HCT116 (cell line): ENCODE data around the gene SUSD2. TPM values are rescaled to one million over a fixed set of nuclear protein-coding genes. Genes with fewer than 3 reads are reported as not detected.

Source experiments
- ATAC-seq: fragments of 200-7000 bp; cut with Tn5 transposase; 2 replicates; pipeline ENCODE4 v1.9.1; 2020; ENCODE audit warnings: mild to moderate bottlenecking, moderate library complexity
- BruUV-seq: library from RNA; stranded (reverse); fragments of 400-500 nt; replicated peaks from 2 replicates; lab custom pipeline; 2021; lab: Mats Ljungman, UMichigan
- CTCF ChIA-PET: fragments of 300-600 bp; sonication (Branson Sonifier 250); formaldehyde crosslinking; loops from one replicate; lab custom pipeline; 2021; ENCODE audit warnings: antibody characterized with exemption; lab: Charles Lee
- POLR2A ChIA-PET: fragments of 300-600, 350-600 bp; sonication (Branson Sonifier 250); formaldehyde crosslinking; loops from one replicate; lab custom pipeline; 2021; ENCODE audit warnings: antibody characterized with exemption; lab: Charles Lee
- RAD21 ChIA-PET, 2 experiments: fragments of 300-600 bp; sonication (Branson Sonifier 250); formaldehyde crosslinking; loops; one replicate each; lab custom pipeline; 2023; ENCODE audit warnings: low total read pairs in 2 of 2; ENCODE audit not compliant: uncharacterized antibody in 2 of 2, unreplicated experiment in 2 of 2, low non-redundant PET in 1 of 2; lab: Charles Lee
- DNase-seq: peaks from one replicate; pipeline ENCODE4 v3.0.0-alpha.2; 2010; ENCODE audit warnings: low read depth, low spot score
- H2AFZ ChIP-seq: fragments of 200-600 bp; shearing (Covaris generic), sonication (generic); 2 replicates; pipeline ENCODE4 v1.6.1; 2017; ENCODE audit warnings: low read depth, mixed run types, mixed read lengths, antibody characterized with exemption, low read length; ENCODE audit not compliant: poor library complexity, severe bottlenecking
- H3K27ac ChIP-seq: 2 replicates; pipeline ENCODE4 v1.5.1; 2012; ENCODE audit warnings: low read depth, low read length
- H3K27me3 ChIP-seq: fragments of 200-600 bp; sonication (generic); 2 replicates; pipeline ENCODE4 v1.6.1; 2016; ENCODE audit warnings: mixed run types, low read length, mixed read lengths; ENCODE audit not compliant: insufficient read depth
- H3K36me3 ChIP-seq, 2 experiments: fragments of 200-500 bp in 1 of 2; fragments of 200-600 bp in 1 of 2; sonication (Bioruptor generic) in 1 of 2; sonication (generic) in 1 of 2; 2 replicates each; pipeline versions ENCODE4 v1.5.1 to v1.6.1; 2014 to 2016; ENCODE audit warnings: low read length in 2 of 2, inconsistent platforms in 1 of 2, mixed read lengths in 1 of 2, mixed run types in 1 of 2; ENCODE audit not compliant: insufficient read depth in 2 of 2, control insufficient read depth in 1 of 2
- H3K4me1 ChIP-seq, 2 experiments: fragments of 200-600 bp in 1 of 2; sonication (generic) in 1 of 2; 2 replicates each; pipeline versions ENCODE4 v1.5.1 to v1.6.1; 2012 to 2017; ENCODE audit warnings: low read length in 2 of 2, inconsistent platforms in 1 of 2, mild to moderate bottlenecking in 1 of 2, mixed read lengths in 1 of 2, mixed run types in 1 of 2, moderate library complexity in 1 of 2; ENCODE audit not compliant: insufficient read depth in 2 of 2, control insufficient read depth in 1 of 2
- H3K4me2 ChIP-seq: fragments of 200-600 bp; sonication (generic); 2 replicates; pipeline ENCODE4 v1.6.1; 2017; ENCODE audit warnings: mixed run types, low read length, mixed read lengths
- H3K4me3 ChIP-seq, 2 experiments: fragments of 200-600 bp in 1 of 2; sonication (generic) in 1 of 2; replicated peaks in 1 of 2; 2 replicates each; pipeline ENCODE4 v1.5.1; 2011 to 2016; ENCODE audit warnings: low read length in 2 of 2, control low read depth in 1 of 2, low read depth in 1 of 2, mild to moderate bottlenecking in 1 of 2, mixed read lengths in 1 of 2, mixed run types in 1 of 2
- H3K79me2 ChIP-seq: fragments of 200-600 bp; sonication (generic); 2 replicates; pipeline ENCODE4 v1.6.1; 2017; ENCODE audit warnings: mild to moderate bottlenecking, mixed run types, low read length, moderate library complexity, mixed read lengths; ENCODE audit not compliant: insufficient read depth
- H3K9ac ChIP-seq: fragments of 200-600 bp; sonication (generic); 2 replicates; pipeline ENCODE4 v1.6.1; 2016; ENCODE audit warnings: low read length, mixed read lengths
- H3K9me2 ChIP-seq: fragments of 200-600 bp; sonication (generic), shearing (Covaris generic); 2 replicates; pipeline ENCODE4 v1.6.1; 2017; ENCODE audit warnings: mixed run types, mild to moderate bottlenecking, moderate library complexity; ENCODE audit not compliant: insufficient read depth
- H3K9me3 ChIP-seq, 2 experiments: fragments of 200-500 bp in 1 of 2; fragments of 200-600 bp in 1 of 2; sonication (Bioruptor generic) in 1 of 2; sonication (generic) in 1 of 2; 2 replicates each; pipeline ENCODE4 v1.6.1; 2014 to 2017; ENCODE audit warnings: low read length in 2 of 2, mixed read lengths in 2 of 2, inconsistent platforms in 1 of 2, low read depth in 1 of 2, mild to moderate bottlenecking in 1 of 2, mixed run types in 1 of 2, moderate library complexity in 1 of 2; ENCODE audit not compliant: control insufficient read depth in 1 of 2, insufficient read depth in 1 of 2
- H4K20me1 ChIP-seq: fragments of 200-600 bp; sonication (generic), shearing (Covaris generic); 2 replicates; pipeline ENCODE4 v1.6.1; 2017; ENCODE audit warnings: mixed run types, mild to moderate bottlenecking, moderate library complexity; ENCODE audit not compliant: insufficient read depth
- CBX3 ChIP-seq: IDR thresholded peaks from 2 replicates; pipeline ENCODE4 v1.6.1; 2012; ENCODE audit warnings: low read depth
- CEBPB ChIP-seq: IDR thresholded peaks from 2 replicates; pipeline ENCODE4 v1.6.1; 2012; ENCODE audit warnings: low read depth
- EGR1 ChIP-seq: IDR thresholded peaks from 2 replicates; pipeline ENCODE4 v1.6.1; 2012; ENCODE audit warnings: low read depth
- ELF1 ChIP-seq: IDR thresholded peaks from 2 replicates; pipeline ENCODE4 v1.6.1; 2012; ENCODE audit warnings: low read depth, borderline replicate concordance
- EZH2 ChIP-seq: fragments of 200-600 bp; sonication (generic); IDR thresholded peaks from 2 replicates; pipeline ENCODE4 v1.6.1; 2017; ENCODE audit warnings: antibody characterized with exemption, mixed run types
- EZH2phosphoT487 ChIP-seq: fragments of 200-600 bp; IDR thresholded peaks from 2 replicates; pipeline ENCODE4 v1.6.1; 2018; ENCODE audit warnings: antibody characterized with exemption, borderline replicate concordance
- FOSL1 ChIP-seq: IDR thresholded peaks from 2 replicates; pipeline ENCODE4 v1.6.1; 2012; ENCODE audit warnings: low read depth
- JUND ChIP-seq: IDR thresholded peaks from 2 replicates; pipeline ENCODE4 v1.6.1; 2012
- MAX ChIP-seq: IDR thresholded peaks from 2 replicates; pipeline ENCODE4 v1.6.1; 2012
- POLR2AphosphoS5 ChIP-seq: IDR thresholded peaks from 2 replicates; pipeline ENCODE4 v1.6.1; 2011; ENCODE audit warnings: mild to moderate bottlenecking, low read depth, low read length, moderate library complexity
- RAD21 ChIP-seq: IDR thresholded peaks from 2 replicates; pipeline ENCODE4 v1.6.1; 2012; ENCODE audit warnings: low read depth, mild to moderate bottlenecking
- REST ChIP-seq: IDR thresholded peaks from 2 replicates; pipeline ENCODE4 v1.6.1; 2012; ENCODE audit warnings: low read depth
- SIN3A ChIP-seq: IDR thresholded peaks from 2 replicates; pipeline ENCODE4 v1.6.1; 2012; ENCODE audit warnings: low read depth
- SP1 ChIP-seq: IDR thresholded peaks from 2 replicates; pipeline ENCODE4 v1.6.1; 2012; ENCODE audit warnings: low read depth
- TCF7L2 ChIP-seq: IDR thresholded peaks from 2 replicates; pipeline ENCODE4 v1.7.0; 2011; ENCODE audit warnings: borderline replicate concordance, inconsistent platforms; ENCODE audit not compliant: insufficient read depth, insufficient read length; ENCODE audit errors: extremely low read depth
- ZBTB33 ChIP-seq: IDR thresholded peaks from 2 replicates; pipeline ENCODE4 v1.6.1; 2011; ENCODE audit warnings: mild to moderate bottlenecking, low read length, moderate library complexity; ENCODE audit not compliant: insufficient replicate concordance; ENCODE audit errors: extremely low read depth
- ZFX ChIP-seq: fragments of 450-650 bp; IDR thresholded peaks from 2 replicates; pipeline ENCODE4 v1.6.1; 2017
- ZNF274 ChIP-seq: fragments of 200-500 bp; sonication (Bioruptor generic); IDR thresholded peaks from 2 replicates; pipeline ENCODE4 v1.6.1; 2014; ENCODE audit warnings: mild to moderate bottlenecking, low read depth, low read length, inconsistent platforms
- intact Hi-C: fragments of 100-400 bp; cut with micrococcal nuclease; formaldehyde crosslinking; loops from 2 replicates; pipeline ENCODE4 v1.10.0; 2022
- total RNA-seq: library from RNA; stranded (reverse); gene quantifications from one replicate; pipeline ENCODE4 v1.2.1, GENCODE V29; 2021; ENCODE audit not compliant: unreplicated experiment

The SUSD2 gene
- total RNA-seq, 1 experiment from 2014 or later: 6.6 TPM

- intact Hi-C loops: no loop called here
- DNase-seq: no peak
- Histone ChIP-seq H3K4me2 (no peak overlapping the region), H3K9me3 (no peaks in the 10 kb centered on the region), H3K27me3 (no peaks in the 10 kb centered on the region), H3K79me2 (no peaks in the 10 kb centered on the region), H3K36me3 (no peaks in the 10 kb centered on the region), H4K20me1 (no peaks in the 10 kb centered on the region), H3K4me1 (peaks cover 21 to 23% of the 10 kb centered on the region in 2 experiments; a peak in 3 of 4 replicates), H3K9ac (no peak overlapping the region), H3K9me2 (no peaks in the 10 kb centered on the region), H3K4me3 (no peak overlapping the region), H3K27ac (no peak overlapping the region), H2AFZ (no peak overlapping the region)
- CTCF ChIA-PET: no interaction called here
- no TSS peak for BruUV-seq
- no peak for ATAC-seq
- RAD21 ChIA-PET: no interaction called here
- POLR2A ChIA-PET: no interaction called here
- TF ChIP-seq ZBTB33 (no peak), FOSL1 (no peak), MAX (no peak), SP1 (no peak), TCF7L2 (no peak), REST (no peak), SIN3A (no peak), ZFX (no peak), POLR2AphosphoS5 (no peak), ELF1 (no peak), ZNF274 (no peak), EGR1 (no peak), JUND (no peak), RAD21 (no peak), EZH2 (no peak), EZH2phosphoT487 (no peak), CBX3 (no peak), CEBPB (no peak)
Measured at GRCh38 chr22:24235315-24235714, 54.0 kb downstream of the SUSD2 start.
